Endothelial cell of umbilical vein (primary cell): ENCODE results near the gene APBA2. TPM values are rescaled to one million over a fixed set of nuclear protein-coding genes. Genes with fewer than 3 reads are reported as not detected.

Experiments
- BruUV-seq: library from RNA; stranded (reverse); fragments of 400-500 nt; replicated peaks from 2 replicates; lab custom pipeline; 2021; lab: Mats Ljungman, UMichigan
- CTCF ChIA-PET: fragments of 300-600, 350-600 bp; sonication (Branson Sonifier 250); formaldehyde crosslinking; loops from one replicate; lab custom pipeline; 2021; ENCODE audit warnings: antibody characterized with exemption, inconsistent platforms; lab: Charles Lee
- POLR2A ChIA-PET: fragments of 300-600, 350-600 bp; sonication (Branson Sonifier 250); formaldehyde crosslinking; loops from one replicate; lab custom pipeline; 2021; ENCODE audit warnings: antibody characterized with exemption, inconsistent platforms; lab: Charles Lee
- DNase-seq: peaks from one replicate; pipeline ENCODE4 v3.0.0-alpha.2; 2011; ENCODE audit warnings: low read depth, low spot score
- FAIRE-seq: peaks from 2 replicates; lab custom pipeline; 2011; peaks lifted over from hg19 to GRCh38; lab: Jason Lieb, UNC
- H2AFZ ChIP-seq: 2 replicates; pipeline ENCODE4 v1.6.0; 2012; ENCODE audit warnings: low read depth, low read length, control low read depth, inconsistent platforms
- H3K27ac ChIP-seq: 2 replicates; pipeline ENCODE4 v1.5.1; 2011; ENCODE audit warnings: low read depth, mild to moderate bottlenecking, control low read depth, low read length, moderate library complexity; ENCODE audit not compliant: insufficient read depth
- H3K27me3 ChIP-seq, 2 experiments: 2 replicates each; pipeline versions ENCODE4 v1.6.0 to v1.6.1; 2011; ENCODE audit warnings: low read length in 2 of 2, mixed read lengths in 1 of 2; ENCODE audit not compliant: control insufficient read depth in 2 of 2, insufficient read depth in 2 of 2
- H3K36me3 ChIP-seq, 2 experiments: 2 replicates in 1 of 2; 3 replicates in 1 of 2; pipeline ENCODE4 v1.5.1; 2011; ENCODE audit warnings: low read length in 2 of 2, mild to moderate bottlenecking in 1 of 2, moderate library complexity in 1 of 2; ENCODE audit not compliant: control insufficient read depth in 2 of 2, insufficient read depth in 2 of 2; ENCODE audit errors: extremely low read depth in 1 of 2
- H3K4me1 ChIP-seq: 3 replicates; pipeline ENCODE4 v1.5.1; 2011; ENCODE audit warnings: mild to moderate bottlenecking, low read length; ENCODE audit not compliant: control insufficient read depth, insufficient read depth; ENCODE audit errors: extremely low read depth
- H3K4me2 ChIP-seq: 2 replicates; pipeline ENCODE4 v1.6.1; 2011; ENCODE audit warnings: low read length, control low read depth, mixed read lengths; ENCODE audit not compliant: insufficient read depth
- H3K4me3 ChIP-seq, 3 experiments: fragments of 200-600 bp in 1 of 3; sonication (generic), shearing (Covaris generic) in 1 of 3; replicated peaks in 1 of 3; 2 replicates each; pipeline ENCODE4 v1.5.1; 2011 to 2016; ENCODE audit warnings: control low read depth in 3 of 3, low read length in 3 of 3, mild to moderate bottlenecking in 2 of 3, inconsistent platforms in 1 of 3, low read depth in 1 of 3, moderate library complexity in 1 of 3; ENCODE audit not compliant: insufficient read depth in 1 of 3
- H3K79me2 ChIP-seq: 2 replicates; pipeline ENCODE4 v1.6.0; 2012; ENCODE audit warnings: low read length, inconsistent platforms; ENCODE audit not compliant: control insufficient read depth, insufficient read depth
- H3K9ac ChIP-seq: replicated peaks from 2 replicates; pipeline ENCODE3; 2011; ENCODE audit warnings: low read length, control low read depth; ENCODE audit not compliant: insufficient read depth; ENCODE audit errors: extremely low read depth
- H3K9me1 ChIP-seq: replicated peaks from 3 replicates; pipeline ENCODE4 v1.6.0; 2011; ENCODE audit warnings: mild to moderate bottlenecking, low read length; ENCODE audit not compliant: control insufficient read depth, insufficient read depth; ENCODE audit errors: extremely low read depth
- H3K9me3 ChIP-seq: replicated peaks from 2 replicates; pipeline ENCODE4 v1.5.1; 2012; ENCODE audit warnings: low read length, inconsistent platforms; ENCODE audit not compliant: control insufficient read depth, insufficient read depth
- H4K20me1 ChIP-seq: replicated peaks from 2 replicates; pipeline ENCODE3; 2011; ENCODE audit warnings: mild to moderate bottlenecking, low read length; ENCODE audit not compliant: control insufficient read depth, insufficient read depth; ENCODE audit errors: extremely low read depth
- CTCF ChIP-seq, 2 donors: IDR thresholded peaks; 1 replicate in 1 of 2; 2 replicates in 1 of 2; pipeline ENCODE4 v1.5.1; 2011; ENCODE audit warnings: low read length in 2 of 2, mild to moderate bottlenecking in 2 of 2, moderate library complexity in 2 of 2, control low read depth in 1 of 2, inconsistent platforms in 1 of 2, low read depth in 1 of 2; ENCODE audit not compliant: insufficient read depth in 1 of 2; ENCODE audit errors: extremely low read depth in 1 of 2
- EZH2 ChIP-seq: IDR thresholded peaks from 2 replicates; pipeline ENCODE4 v1.6.1; 2012; ENCODE audit warnings: borderline replicate concordance, low read depth, mild to moderate bottlenecking, moderate library complexity, low read length, inconsistent platforms; ENCODE audit not compliant: severe bottlenecking
- FOS ChIP-seq: IDR thresholded peaks from 2 replicates; pipeline ENCODE4 v1.6.1; 2011; ENCODE audit warnings: mild to moderate bottlenecking, low read length, moderate library complexity, borderline replicate concordance; ENCODE audit not compliant: insufficient read depth
- GATA2 ChIP-seq: IDR thresholded peaks from 2 replicates; pipeline ENCODE4 v1.7.0; 2011; ENCODE audit warnings: low read depth, mild to moderate bottlenecking, moderate library complexity, mixed read lengths, low read length; ENCODE audit not compliant: insufficient read length, insufficient read depth
- POLR2A ChIP-seq: IDR thresholded peaks from 2 replicates; pipeline ENCODE4 v1.6.1; 2012; ENCODE audit warnings: low read depth, mild to moderate bottlenecking, control low read depth, low read length
- POLR2AphosphoS5 ChIP-seq: IDR thresholded peaks from 2 replicates; pipeline ENCODE4 v1.6.1; 2012; ENCODE audit warnings: low read depth, mild to moderate bottlenecking, control low read depth, low read length, moderate library complexity; ENCODE audit not compliant: insufficient read depth
- dilution Hi-C: fragments of 300-500 bp; cut with MboI; formaldehyde crosslinking; loops from one replicate; pipeline ENCODE4 v1.15.0; 2019; ENCODE audit warnings: low sequenced_read_pairs; ENCODE audit not compliant: extremely low pct_ligation_motif_present
- intact Hi-C: fragments of 100-400 bp; cut with micrococcal nuclease; formaldehyde crosslinking; loops from one replicate; pipeline ENCODE4 v1.10.0; 2022
- polyA plus RNA-seq, 4 experiments: library from polyadenylated mRNA; depleted of rRNA in 3 of 4; stranded (reverse) in 3 of 4; unstranded in 1 of 4; fragments of >200 nt; gene quantifications; 2 replicates each; pipeline versions ENCODE4 v1.2.1 to v1.2.3, GENCODE V29; 2011 to 2012; ENCODE audit warnings: missing spikeins in 1 of 4
- total RNA-seq: library from RNA; stranded (reverse); gene quantifications from 2 replicates; pipeline ENCODE4 v1.2.3, GENCODE V29; 2021

Gene APBA2
- total and polyA plus RNA-seq, 2 donors (not counting 3 experiments of a cell fraction or from before 2014, with no cell fraction given), result 5.7 to 11.1 TPM

GRCh38 chr15:29093065-29093435 lies 207.3 kb downstream of the APBA2 start:
- DNase-seq (no peak), FAIRE-seq (no peak)
- TF ChIP-seq GATA2, result no peak
- no peak for TF ChIP-seq CTCF (IDR thresholded peaks at IDR 0.05; ENCODE audit: extremely low read depth in 1 of 2, insufficient read depth in 1 of 2, low read depth in 1 of 2, low read length in 2 of 2)
- no peak for TF ChIP-seq POLR2AphosphoS5
- no peak for TF ChIP-seq FOS
- TF ChIP-seq EZH2, result no peak
- no peak for TF ChIP-seq POLR2A
- no peak overlapping the region for H3K4me3 ChIP-seq
- H3K4me1 ChIP-seq, result no peaks in the 10 kb centered on the region
- CTCF ChIA-PET, result interaction anchor here (1.7 to 7.8 kb wide), 2 partner anchors 9 to 11 kb away, joined by 6 to 73 read pairs; no protein-coding TSS in a partner anchor
- H3K79me2 ChIP-seq, result no peaks in the 10 kb centered on the region
- no peak overlapping the region for H3K27ac ChIP-seq
- no peaks in the 10 kb centered on the region for H4K20me1 ChIP-seq
- H2AFZ ChIP-seq, result no peak overlapping the region
- H3K9me3 ChIP-seq, result no peaks in the 10 kb centered on the region
- no peaks in the 10 kb centered on the region for H3K27me3 ChIP-seq
- no peak overlapping the region for H3K4me2 ChIP-seq
- H3K9me1 ChIP-seq, result no peaks in the 10 kb centered on the region
- dilution Hi-C loops, result no loop called here
- intact Hi-C loops, result no loop called here
- BruUV-seq, result no TSS peak
- H3K9ac ChIP-seq, result no peak overlapping the region
- H3K36me3 ChIP-seq, result no peaks in the 10 kb centered on the region
- POLR2A ChIA-PET, result no interaction called here
